NCI-H2107 treated with DMSO at 0.1 percent for 48 hours (cell line): ENCODE data around the gene PGAM1.
"Not testable (repeated sequence)": the region's sequence is repeated elsewhere in the genome, so short reads cannot be mapped to it uniquely, and the experiment has no call there.

Experiments
- DNase-seq: peaks from one replicate; lab custom pipeline; 2025; ENCODE audit not compliant: unreplicated experiment; lab: John Stamatoyannopoulos, UW

PGAM1 gene

GRCh38 chr10:97407211-97407951 is 18.6 kb upstream of the PGAM1 start:
- DNase-seq: peak; percentile 34

GRCh38 chr10:97407952-97408248 is 18.1 kb upstream of the PGAM1 start:
- DNase-seq: no peak

GRCh38 chr10:97408496-97408992 is 17.4 kb upstream of the PGAM1 start:
- no peak for DNase-seq

- no peak for DNase-seq
These were observed 14.6 kb upstream of the PGAM1 start for GRCh38 chr10:97411406-97411805.

GRCh38 chr10:97412891-97413304 is 13.1 kb upstream of the PGAM1 start:
- DNase-seq: no peak

GRCh38 chr10:97416565-97416964 is 9.4 kb upstream of the PGAM1 start:
- DNase-seq: no peak

- not testable (repeated sequence) for DNase-seq
These were observed 2.3 kb upstream of the PGAM1 start for GRCh38 chr10:97423757-97424098.

GRCh38 chr10:97426776-97427570 is 982 bp downstream of the PGAM1 start:
- DNase-seq: no peak

- DNase-seq: no peak
These were observed 1.7 kb downstream of the PGAM1 start for GRCh38 chr10:97427571-97428179.

- DNase-seq: no peak
These were observed 2.6 kb downstream of the PGAM1 start for GRCh38 chr10:97428572-97428981.

- DNase-seq: no peak
These were observed 8.1 kb downstream of the PGAM1 start for GRCh38 chr10:97434055-97434454.

- DNase-seq: no peak
These were observed 8.6 kb downstream of the PGAM1 start for GRCh38 chr10:97434557-97434956.

GRCh38 chr10:97435211-97435610 is 9.2 kb downstream of the PGAM1 start:
- no peak for DNase-seq

GRCh38 chr10:97442277-97442676 is 16.3 kb downstream of the PGAM1 start:
- no peak for DNase-seq

- no peak for DNase-seq
These were observed 18.2 kb downstream of the PGAM1 start for GRCh38 chr10:97444212-97444611.

GRCh38 chr10:97445357-97445721 is 19.3 kb downstream of the PGAM1 start:
- DNase-seq: no peak

GRCh38 chr10:97445722-97446639 is 20.0 kb downstream of the PGAM1 start, which contains the start of the genes EXOSC1 and ZDHHC16:
EXOSC1 (minus strand) TSS chr10:97446006; CDS start chr10:97445985, 21 bp downstream.
ZDHHC16 (plus strand) TSS chr10:97446175; CDS start chr10:97451676, 5,501 bp downstream.
- peak; percentile 87 for DNase-seq

GRCh38 chr10:97450828-97451227 is 24.8 kb downstream of the PGAM1 start:
- DNase-seq: no peak

- no peak for DNase-seq
These were observed 25.6 kb downstream of the PGAM1 start for GRCh38 chr10:97451605-97452004.

- no peak for DNase-seq
These were observed 26.4 kb downstream of the PGAM1 start for GRCh38 chr10:97452352-97452751.
